GM21390 (cell line): ENCODE measurements around the gene CHAT.
"Not testable (repeated sequence)": the region's sequence is repeated elsewhere in the genome, so short reads cannot be mapped to it uniquely, and the experiment has no call there.

Experiments
- ATAC-seq: cut with Tn5 transposase; IDR thresholded peaks from one replicate; pipeline ENCODE4 v1.9.1; 2021; ENCODE audit not compliant: unreplicated experiment

CHAT gene

GRCh38 chr10:49682449-49682848 lies 68.6 kb downstream of the CHAT start:
- not testable (repeated sequence) for ATAC-seq

DNA sequence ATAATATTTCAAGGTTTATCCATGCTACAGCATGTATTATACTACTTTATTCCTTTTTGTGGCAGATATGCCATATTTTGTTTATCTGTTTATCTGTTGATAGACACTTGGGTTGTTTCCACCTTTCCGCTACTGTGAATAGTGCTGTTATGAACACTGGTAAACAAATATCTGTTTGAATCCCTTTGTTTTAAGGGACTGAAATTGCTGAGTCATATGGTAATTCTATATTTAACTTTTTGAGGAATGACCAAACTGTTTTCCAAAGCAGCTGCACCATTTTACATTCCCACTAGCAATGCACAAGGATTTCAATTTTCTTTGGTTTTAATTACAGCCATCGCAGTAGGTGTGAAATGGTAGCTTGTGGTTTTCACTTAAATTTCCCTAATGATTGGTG lies 69.0 kb downstream of the CHAT start:
- no peak for ATAC-seq

DNA sequence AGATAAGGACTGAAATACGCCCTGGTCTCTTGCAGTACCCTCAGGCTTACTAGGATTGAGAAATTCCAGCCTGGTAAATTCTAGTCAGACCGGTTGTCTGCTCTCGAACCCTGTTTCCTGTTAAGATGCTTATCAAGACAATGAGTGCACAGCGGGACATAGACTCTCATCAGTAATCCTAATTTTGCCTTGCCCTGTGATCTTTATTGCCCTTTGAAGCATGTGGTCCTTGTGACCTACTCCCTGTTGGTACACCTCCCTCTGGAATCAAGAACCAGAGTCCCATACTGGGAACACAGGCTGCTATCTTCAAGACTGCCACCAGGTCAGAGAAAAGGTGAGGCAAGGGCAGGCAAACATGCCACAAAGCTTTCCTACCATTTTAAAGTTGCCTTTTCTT lies 72.8 kb downstream of the CHAT start:
- no peak for ATAC-seq

DNA sequence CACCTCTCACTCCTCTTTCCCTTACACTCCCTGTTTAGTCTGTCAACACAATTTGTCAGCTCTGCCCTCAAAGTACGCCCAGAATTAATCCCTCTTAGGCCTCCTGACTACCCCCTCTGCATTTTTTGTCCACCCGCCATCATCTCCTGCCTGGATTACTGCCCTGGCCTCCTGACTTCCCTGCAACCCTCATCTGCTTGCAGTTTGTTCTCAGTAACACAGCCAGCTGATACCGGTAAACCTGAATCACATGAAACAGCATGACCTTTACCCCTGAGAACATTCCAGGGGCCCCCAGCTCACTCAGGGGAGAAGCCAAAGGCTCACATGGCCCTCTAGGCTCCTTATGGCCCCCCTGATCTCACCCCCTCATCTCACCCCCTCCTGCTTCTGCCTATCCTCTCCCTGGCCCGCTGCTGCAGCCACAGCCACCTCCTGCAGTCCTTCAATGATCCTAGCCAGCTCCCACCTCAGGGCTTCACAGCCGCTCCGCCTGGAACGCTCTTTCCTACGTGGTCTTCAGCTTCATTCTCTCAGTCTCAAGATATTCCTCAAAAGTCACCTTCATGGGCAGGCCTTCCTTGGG lies 74.5 kb downstream of the CHAT start:
- ATAC-seq: no peak

DNA sequence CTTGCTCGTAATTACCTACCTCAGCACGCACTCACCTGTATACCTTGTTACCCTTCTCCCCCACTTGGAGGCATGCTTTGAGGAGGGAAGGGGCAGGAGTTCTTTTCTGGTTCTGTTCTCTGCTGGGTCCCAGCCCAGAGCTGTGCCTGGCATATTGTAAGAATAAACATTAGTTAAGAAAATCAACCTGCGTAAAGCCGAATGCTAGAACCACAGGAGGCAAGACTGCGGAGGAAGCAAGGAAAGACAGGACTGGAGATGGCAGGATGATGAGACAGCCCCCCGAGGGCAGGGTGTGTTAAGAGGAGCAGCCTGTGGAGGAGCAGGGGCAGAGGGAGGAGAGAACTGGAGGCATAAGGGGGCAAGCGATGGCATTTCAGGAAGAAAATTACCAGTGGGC lies 75.1 kb downstream of the CHAT start:
- ATAC-seq: no peak

GRCh38 chr10:49689882-49690510 lies 76.2 kb downstream of the CHAT start:
- no peak for ATAC-seq

GRCh38 chr10:49690698-49691356 lies 77.0 kb downstream of the CHAT start:
- ATAC-seq: no peak

GRCh38 chr10:49691588-49691987 lies 77.8 kb downstream of the CHAT start:
- no peak for ATAC-seq

DNA sequence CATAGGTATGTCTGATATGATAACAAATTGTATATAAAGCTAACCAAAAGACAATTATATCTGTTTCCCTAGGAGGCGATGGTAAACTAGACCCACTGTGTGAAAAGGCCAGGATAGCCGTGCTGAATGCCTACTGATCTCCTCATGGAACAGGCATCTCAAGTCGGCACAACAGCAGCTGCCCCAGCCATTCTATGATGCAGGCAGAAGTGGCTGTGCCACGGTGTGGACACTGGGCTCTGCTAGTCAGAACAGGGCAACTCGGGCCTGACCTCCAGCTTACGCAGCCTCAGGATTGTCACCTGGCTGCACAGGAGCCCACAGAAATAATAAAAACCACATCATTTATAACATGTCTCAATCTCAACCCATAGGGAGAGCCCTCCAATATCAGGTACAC lies 80.6 kb downstream of the CHAT start:
- no peak for ATAC-seq

DNA sequence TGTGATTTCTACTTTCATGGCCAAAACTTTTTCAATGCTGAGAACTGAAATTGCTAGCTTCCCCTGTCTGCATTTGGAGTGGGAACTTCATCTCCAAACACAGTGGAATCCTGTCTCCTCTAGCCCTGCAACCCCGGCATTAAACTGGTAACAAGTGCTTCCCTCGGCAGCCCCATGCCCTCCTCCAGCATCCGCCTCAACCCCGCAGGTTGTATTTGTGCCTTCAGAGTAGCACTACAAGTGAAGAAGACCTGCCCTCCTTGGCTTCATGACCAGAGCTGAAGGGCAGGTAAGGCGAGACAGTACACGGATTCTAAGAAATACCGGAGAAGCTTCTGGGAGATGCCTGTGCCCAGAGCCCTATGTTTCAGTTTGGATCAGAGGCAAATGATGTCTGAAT lies 82.5 kb downstream of the CHAT start:
- ATAC-seq: no peak

GRCh38 chr10:49698679-49699078 lies 84.8 kb downstream of the CHAT start:
- ATAC-seq: no peak

DNA sequence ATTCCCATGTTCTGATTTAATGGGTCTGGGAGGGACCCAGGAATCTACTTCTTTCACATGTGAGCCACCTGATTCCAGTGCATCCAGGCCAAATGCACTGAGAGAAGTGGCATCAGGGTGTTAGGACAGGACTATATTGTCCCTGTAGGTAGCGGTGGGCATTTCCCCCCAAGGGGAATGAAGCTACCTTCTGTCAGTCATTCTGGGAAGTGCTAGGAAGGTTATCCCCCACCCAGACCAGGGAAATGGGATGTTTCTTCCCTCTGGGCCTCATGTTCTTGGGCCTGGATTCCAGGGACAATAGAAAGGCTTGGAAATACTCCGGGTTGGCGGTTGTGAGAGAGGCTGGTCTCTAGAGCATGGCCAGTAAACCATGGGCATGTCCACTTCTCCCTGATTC lies 86.4 kb downstream of the CHAT start:
- no peak for ATAC-seq

GRCh38 chr10:49700997-49701396 lies 87.2 kb downstream of the CHAT start:
- no peak for ATAC-seq

DNA sequence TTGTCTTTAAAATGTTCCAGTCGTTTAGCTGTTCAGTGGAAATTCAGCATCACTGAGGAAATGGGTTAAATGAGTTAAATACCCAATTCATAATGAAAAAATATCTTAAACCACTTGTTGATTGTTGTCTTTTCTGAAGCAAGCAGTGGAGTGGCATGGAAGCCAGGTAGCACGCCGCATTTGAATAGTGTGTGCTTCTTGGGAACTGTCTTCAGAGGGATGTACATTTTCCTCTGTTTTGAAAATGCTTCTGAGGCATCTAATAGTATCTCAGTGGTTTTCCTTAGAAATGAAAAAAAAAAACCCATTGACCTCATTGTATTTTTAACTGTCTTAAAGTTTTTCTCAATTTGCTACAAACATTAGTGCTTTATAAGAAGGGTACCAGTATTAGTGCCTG lies 93.7 kb downstream of the CHAT start:
- no peak for ATAC-seq

- no peak for ATAC-seq
These were observed 96.1 kb downstream of the CHAT start for GRCh38 chr10:49709934-49710333.

- ATAC-seq: no peak
These were observed 97.1 kb downstream of the CHAT start for GRCh38 chr10:49710966-49711365.

DNA sequence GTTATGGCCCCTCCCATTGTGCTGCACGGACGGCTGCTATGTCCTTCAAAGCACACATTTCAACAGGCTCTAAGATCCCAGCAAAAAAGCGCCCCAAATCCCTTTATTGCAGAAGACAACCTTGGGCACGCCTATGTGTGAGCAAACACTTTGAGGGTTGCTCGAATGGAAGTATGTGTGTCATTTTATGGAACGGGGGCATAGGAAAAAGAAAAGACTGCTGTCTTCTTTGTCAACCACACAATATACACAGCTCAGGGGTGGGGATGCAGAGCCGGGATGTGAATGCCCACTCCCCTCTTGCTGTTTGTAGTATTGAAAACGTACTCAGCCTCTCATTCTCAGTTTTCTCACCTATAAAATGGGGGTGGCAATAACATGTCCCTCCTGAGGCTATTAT lies 97.6 kb downstream of the CHAT start:
- no peak for ATAC-seq

DNA sequence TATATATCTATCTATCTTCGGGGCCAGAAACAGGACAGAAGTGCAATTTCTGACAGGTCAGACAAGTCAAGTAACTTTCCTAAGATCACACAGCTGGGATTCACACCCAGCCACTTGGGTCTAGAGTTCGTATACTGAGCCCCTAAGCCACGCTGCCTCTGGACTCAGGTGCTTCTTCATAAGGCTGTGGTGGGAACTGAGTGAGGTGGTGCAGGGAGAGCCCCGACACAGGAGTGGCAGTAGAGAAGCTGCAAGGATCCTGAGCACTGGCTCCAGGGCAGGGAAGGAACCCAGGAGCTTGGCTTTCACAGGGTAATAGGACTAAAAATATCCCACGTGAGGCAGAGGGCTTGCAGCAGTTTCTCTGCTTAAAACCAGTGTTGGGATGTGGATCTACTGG lies 99.4 kb downstream of the CHAT start:
- no peak for ATAC-seq
